ENCODE data around the gene SPATA21.

Gene SPATA21

DNA sequence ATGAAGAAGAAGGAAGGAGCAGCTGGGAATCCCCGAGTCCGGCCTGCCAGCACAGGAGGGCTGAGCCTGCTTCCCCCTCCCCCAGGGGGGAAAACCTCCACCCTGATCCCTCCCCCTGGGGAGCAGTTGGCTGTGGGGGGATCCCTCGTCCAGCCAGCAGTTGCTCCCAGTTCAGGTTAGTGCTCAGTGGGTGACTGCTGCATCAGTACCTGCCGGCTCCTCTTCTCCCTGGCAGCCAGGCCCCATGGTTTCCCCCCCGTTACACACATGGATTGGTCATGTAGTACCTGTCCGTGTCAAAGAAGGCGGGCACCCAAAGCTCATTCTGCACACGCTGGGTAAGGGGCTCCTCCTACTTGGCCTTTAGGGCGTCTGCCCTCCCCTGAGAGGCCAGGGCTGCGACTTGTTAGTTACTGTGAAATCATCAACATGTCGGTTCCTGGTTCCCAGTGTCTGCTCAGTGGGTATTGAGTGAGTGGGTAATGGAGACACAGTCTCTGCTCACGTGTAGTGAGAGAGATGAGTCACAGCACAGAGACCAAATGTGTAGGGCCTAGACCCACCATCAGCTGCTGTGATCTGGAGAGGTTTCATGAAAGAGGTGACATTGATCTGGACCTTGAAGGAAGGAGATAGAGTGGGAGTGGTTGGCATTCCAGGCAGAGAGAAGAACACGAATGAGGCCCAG, 14.8 kb upstream of the SPATA21 start:
- no peak for DNase-seq (ENCODE audit: extremely low read depth in 1 of 2, low read depth in 1 of 2)

DNA sequence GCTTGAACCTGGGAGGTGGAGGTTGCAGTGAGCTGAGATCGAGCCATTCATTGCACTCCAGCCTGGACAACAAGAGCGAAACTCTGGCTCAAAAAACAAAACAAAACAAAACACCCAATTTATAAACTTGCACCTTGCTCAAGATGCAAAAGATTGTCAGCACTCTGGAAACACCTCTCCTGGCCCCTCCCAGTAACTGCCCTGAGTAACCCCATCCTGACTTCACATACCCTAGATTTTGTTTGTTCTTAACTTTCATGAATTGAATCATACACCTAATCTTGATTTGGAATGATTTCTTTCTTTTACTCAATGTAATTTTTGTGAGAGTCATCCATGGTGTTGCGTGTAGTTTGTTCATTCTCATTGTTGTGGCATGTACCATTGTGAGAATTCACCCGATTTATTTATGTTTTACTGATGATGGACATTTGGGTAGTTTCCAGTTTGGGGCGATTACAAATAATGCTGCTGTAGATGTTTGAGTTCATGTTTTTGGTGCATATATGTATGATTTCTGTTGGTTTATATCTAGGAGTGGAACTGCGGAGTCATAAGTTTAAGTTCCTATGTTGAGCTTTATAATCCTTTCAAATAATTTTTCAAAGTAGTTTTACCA, 13.7 kb upstream of the SPATA21 start:
- DNase-seq (ENCODE audit: extremely low read depth in 1 of 2, low read depth in 1 of 2), result no peak

DNA sequence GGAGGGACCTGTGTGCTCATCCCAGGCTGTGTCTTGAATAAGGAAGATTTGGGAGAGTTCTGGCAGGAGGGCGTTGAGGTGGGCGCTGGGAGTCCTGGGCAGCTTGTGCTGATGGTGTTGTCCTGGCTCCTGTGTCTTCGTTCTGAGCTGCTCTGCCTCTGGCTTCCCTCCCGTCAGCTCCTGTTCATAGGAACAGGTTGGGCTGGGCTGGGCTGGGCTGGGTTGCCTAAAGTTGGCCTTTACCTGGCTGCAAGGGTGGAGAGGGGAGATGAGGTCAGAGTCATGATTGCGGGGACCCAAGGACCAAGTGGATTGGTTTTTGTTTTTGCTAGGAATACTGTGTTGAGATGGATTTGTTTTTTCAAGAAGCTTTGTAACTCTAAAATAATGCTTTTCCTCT, 12.4 kb upstream of the SPATA21 start:
- no peak for DNase-seq (ENCODE audit: extremely low read depth in 1 of 2, low read depth in 1 of 2)

DNA sequence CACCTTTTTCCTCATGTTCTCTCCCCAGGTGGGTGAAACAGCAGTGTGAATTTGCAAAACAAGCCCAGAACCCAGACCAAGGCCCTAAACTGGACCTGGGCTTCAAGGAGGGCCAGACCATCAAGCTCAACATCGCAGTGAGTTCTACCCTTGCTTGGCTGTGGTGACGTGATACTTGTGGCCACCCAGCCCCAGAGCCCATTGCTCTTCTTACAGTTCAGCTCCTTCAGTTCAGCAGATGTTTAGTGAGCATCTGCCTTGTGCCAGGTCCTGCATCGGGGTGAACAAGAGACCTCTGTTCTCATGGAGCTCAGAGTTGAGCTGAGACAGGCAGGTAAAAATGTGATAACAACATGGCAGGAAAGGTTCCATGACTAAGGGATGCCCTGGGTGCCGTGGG, 11.8 kb upstream of the SPATA21 start:
- no peak for DNase-seq (ENCODE audit: extremely low read depth in 1 of 2, low read depth in 1 of 2)

DNA sequence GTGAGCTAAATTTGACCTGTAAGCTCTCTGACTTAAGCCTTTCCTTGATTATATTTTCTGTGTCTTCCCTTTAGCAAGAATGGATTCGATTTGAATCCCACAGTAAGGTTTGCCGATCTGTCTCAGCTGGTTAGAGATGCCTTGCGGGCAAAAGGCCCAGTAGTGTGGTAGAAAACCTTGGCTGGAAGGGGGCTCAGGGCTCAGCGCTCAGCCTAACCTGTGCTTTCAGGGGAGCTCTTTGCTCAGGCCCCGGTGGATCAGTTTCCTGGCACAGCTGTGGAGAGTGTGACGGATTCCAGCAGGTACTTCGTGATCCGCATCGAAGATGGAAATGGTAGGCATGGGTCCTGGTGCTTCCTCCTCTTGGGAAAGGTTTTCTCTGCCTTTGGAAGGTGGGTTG, 10.4 kb upstream of the SPATA21 start:
- no peak for DNase-seq (ENCODE audit: extremely low read depth in 1 of 2, low read depth in 1 of 2)

GRCh38 chr1:16446116-16446515, 8.9 kb upstream of the SPATA21 start:
- no peak for DNase-seq (ENCODE audit: extremely low read depth in 1 of 2, low read depth in 1 of 2)

GRCh38 chr1:16445052-16445451, 7.8 kb upstream of the SPATA21 start:
- no peak for DNase-seq (ENCODE audit: extremely low read depth in 1 of 2, low read depth in 1 of 2)

DNA sequence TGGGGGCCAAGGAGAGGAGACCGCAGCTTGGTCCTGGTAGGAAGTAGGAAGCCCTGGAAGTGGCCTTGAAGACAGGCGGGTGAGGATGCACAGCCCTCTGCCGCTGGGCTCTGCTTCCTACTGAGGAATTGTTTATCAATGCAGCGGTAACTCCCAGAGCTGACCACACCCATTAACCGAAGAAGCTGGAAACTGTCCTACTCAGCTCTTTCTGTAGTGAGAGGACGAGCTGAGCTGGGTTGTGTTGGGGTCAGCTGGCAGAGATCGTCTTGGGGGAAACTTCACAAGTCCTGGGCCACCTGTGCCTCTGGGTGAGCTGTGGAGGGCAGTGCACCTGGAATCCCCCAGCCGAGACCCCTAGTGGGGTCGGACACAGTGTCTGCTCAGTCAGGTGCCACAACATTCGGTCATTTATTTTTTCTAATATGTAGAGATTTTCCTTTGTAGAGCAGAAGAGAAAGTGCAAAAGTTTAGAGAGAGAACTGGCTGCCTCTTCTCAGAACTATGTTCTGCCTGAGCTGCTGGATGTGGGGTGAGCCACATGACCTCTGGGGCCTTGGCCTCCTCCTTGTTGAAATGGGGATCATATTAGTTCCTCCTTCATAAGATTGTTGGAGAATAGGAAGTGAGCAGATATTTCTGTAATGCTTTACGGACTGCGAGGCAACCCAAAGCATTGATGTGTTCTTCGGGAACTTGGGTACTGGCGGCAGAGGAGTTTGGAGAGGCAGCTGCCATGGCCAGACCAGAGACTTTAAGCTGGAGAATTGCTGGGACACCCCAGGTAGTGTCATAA, 6.9 kb upstream of the SPATA21 start:
- DNase-seq (ENCODE audit: extremely low read depth in 1 of 2, low read depth in 1 of 2), result no peak

DNA sequence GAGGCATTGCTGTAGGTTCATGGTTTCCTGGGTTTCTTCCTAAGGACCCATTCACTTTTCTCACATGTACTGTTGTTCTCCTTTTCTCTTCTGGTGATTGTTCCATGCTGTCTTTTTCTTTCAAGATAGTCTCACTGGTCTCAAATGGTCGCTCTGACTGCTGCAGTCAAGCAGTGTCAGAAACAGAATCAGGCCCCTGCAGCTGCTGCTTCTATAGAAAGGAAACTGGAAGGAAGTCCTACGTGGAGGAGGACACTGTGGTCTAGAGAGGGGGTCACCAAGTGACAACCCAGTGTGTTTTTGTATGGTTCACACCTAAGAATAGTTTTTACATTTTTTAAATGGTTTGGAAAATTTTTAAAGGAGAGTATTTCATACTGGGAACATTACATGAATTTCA, 5.7 kb upstream of the SPATA21 start:
- DNase-seq (ENCODE audit: extremely low read depth in 1 of 2, low read depth in 1 of 2), result no peak

DNA sequence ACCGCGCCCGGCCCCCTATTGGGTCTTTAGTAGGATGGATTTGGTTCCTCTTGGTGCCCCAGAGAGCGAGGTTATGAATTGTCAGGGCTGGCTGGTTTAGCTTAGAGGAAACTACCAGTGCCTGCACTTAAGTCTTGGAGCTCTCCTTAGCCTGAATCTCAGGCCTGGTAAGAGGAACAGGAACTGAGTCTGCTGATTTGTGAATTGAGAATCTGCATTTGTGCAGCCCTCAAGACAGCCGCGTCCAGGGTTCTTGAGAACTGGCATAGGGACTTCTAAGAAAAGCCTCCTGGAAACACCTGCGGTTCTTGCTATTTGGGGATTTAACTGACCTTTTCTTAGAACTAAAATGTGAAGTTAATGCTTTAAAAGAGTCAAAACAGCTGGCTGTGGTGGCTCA, 5.0 kb upstream of the SPATA21 start:
- DNase-seq (ENCODE audit: extremely low read depth in 1 of 2, low read depth in 1 of 2), result no peak

DNA sequence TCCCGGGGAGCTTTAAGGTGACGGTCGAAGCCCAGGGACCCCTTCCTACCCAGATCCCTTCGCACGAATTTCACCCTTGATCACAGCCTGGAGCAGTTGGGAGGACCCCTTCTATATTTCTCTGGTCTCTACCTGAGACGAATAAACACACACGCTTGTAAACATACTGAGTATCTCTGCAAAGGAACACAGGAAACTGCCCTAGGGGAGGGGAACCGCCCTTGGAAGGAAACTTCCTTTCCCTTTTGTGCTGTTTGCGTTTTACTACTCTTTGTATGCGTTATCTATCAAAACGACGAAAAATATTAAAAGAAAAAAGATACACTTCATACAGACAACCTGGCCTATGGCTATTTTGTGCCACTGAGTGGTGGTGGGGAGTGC, 4.0 kb upstream of the SPATA21 start:
- no peak for DNase-seq (ENCODE audit: extremely low read depth in 1 of 2, low read depth in 1 of 2)

GRCh38 chr1:16440470-16441281, 3.5 kb upstream of the SPATA21 start, which contains the start of gene NECAP2:
TSS of gene NECAP2 (plus strand) at chr1:16440724. CDS start at chr1:16440762, 38 bp downstream.
- peak; percentile 86 to 93 for DNase-seq (ENCODE audit: extremely low read depth in 1 of 2, low read depth in 1 of 2)

- DNase-seq (ENCODE audit: extremely low read depth in 1 of 2, low read depth in 1 of 2), result no peak
Observed at GRCh38 chr1:16440131-16440469, 2.9 kb upstream of the SPATA21 start.

DNA sequence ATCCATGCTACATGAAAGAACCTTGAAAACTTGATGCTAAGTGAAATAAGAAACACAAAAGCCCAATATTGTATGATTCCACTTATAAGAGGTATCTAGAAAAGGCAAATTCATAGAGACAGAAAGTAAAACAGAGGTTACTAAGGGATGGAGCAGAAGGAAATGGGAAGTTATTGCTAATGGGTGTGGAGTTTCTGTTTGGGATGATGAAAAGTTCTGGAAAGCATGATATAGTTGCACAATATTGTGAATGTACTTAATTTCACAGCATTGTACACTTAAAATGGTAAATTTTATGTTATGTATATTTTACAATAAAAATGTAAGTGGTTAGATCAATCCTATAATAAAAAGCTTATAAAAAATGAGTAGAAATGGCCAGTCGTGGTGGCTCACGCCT, 1.7 kb upstream of the SPATA21 start:
- DNase-seq (ENCODE audit: extremely low read depth in 1 of 2, low read depth in 1 of 2), result no peak

DNA sequence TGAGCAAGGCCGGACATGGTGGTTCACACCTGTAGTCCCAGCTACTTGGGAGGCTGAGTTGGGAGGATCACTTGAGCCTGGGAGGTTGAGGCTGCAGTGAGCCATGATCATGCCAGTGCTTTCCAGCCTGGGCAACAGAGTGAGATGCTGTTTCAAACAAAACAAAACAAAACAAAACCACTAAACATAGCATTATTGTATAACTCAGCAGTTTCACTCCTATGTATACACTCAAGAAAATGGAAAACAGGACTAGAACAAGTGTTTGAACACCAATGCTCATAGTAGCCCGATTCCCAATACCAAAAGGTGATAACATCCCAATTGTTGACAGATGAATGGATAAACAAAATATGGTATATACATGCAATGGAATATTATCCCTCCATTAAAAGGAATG, 1.3 kb upstream of the SPATA21 start:
- no peak for DNase-seq (ENCODE audit: extremely low read depth in 1 of 2, low read depth in 1 of 2)

- DNase-seq (ENCODE audit: extremely low read depth in 1 of 2, low read depth in 1 of 2), result no peak
Observed at GRCh38 chr1:16434501-16434900, 2.7 kb downstream of the SPATA21 start.

DNA sequence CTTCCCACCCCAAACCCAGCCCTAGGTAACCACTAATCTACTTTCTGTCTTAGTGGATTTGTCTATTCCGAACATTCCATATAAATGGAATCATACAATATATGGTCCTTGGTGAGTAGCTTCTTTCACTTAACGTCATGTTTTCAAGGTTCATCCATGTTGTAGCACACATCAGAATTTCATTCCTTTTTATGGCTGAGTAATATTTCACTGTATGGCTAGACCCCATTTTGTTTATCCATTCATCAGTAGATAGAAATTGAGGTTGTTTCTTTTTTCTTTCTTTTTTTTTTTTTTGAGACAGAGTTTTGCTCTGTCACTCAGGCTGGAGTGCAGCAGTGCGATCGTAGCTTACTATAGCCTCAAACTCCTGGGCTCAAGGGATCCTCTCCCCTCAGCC, 3.2 kb downstream of the SPATA21 start:
- DNase-seq (ENCODE audit: extremely low read depth in 1 of 2, low read depth in 1 of 2), result no peak

DNA sequence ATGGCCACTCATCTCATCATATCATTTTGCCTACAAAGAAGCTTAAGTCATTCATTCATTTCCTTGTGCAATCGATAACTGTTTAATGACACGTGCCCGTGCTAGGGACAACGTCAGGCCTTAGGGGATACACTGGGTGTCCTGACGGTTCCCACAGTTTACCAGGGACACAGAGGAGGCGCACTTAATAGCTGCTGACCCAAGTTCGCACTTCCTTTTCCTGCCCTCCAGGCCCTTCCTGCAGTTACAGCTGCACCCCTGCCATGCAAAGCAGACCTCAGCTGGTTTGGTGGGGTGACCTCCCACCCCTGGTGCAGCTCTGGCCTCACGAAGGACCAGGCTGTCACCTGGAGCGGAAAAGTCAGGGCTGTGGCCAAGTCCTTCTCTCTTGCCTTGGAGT, 4.2 kb downstream of the SPATA21 start:
- DNase-seq (ENCODE audit: extremely low read depth in 1 of 2, low read depth in 1 of 2), result no peak

DNA sequence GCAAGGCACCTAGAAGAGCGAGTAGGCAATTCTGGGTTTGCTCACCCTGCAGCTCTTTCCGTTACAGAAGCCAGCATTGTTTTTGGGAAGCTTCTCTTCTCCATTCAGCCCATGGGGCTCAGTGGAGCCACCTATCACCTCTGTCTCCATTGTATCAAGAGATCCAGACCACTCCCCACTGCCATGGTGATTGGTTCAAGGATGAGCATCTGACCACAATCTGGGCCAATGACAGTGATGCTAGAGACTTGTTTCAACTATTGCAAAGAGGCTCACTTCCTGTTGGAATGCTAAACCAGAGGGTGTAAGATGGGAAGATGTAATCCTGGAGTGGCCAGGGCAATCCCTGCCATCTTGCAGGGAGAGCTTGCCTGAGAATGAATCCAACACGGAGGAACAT, 6.6 kb downstream of the SPATA21 start:
- no peak for DNase-seq (ENCODE audit: extremely low read depth in 1 of 2, low read depth in 1 of 2)

- DNase-seq (ENCODE audit: extremely low read depth in 1 of 2, low read depth in 1 of 2), result no peak
Observed at GRCh38 chr1:16425125-16426025, 11.8 kb downstream of the SPATA21 start.
